K562 (cell line): ENCODE measurements around the gene AIFM3. TPM values are rescaled to one million over a fixed set of nuclear protein-coding genes. Genes with fewer than 3 reads are reported as not detected.

Experiments
- DEAF1 ChIP-seq: fragments of 450-650 bp; formaldehyde crosslinking; IDR thresholded peaks from 2 replicates; pipeline ENCODE4 v1.4.0; 2020; ENCODE audit warnings: mild to moderate bottlenecking, moderate library complexity
- HNRNPL ChIP-seq: fragments of 200-400 bp; formaldehyde crosslinking; IDR thresholded peaks from 2 replicates; pipeline ENCODE4 v1.6.1; 2017; ENCODE audit warnings: low read depth, mild to moderate bottlenecking, low read length
- JUN ChIP-seq, 2 experiments: sonication (generic) in 1 of 2; formaldehyde crosslinking in 1 of 2; IDR thresholded peaks; 2 replicates each; pipeline versions ENCODE4 v1.6.1 to v1.8.0; 2012 to 2022; ENCODE audit warnings: borderline replicate concordance in 2 of 2, mild to moderate bottlenecking in 2 of 2, improper control_type of control experiment in 1 of 2, low read depth in 1 of 2, low read length in 1 of 2, missing genetic modification reagents in 1 of 2
- KAT2B ChIP-seq: IDR thresholded peaks from one replicate; pipeline ENCODE4 v1.6.1; 2012; ENCODE audit warnings: low read depth, mild to moderate bottlenecking, control low read depth, inconsistent platforms, low read length, moderate library complexity
- KDM5B ChIP-seq: fragments of 200-600 bp; sonication (generic); IDR thresholded peaks from 2 replicates; pipeline ENCODE4 v1.6.1; 2012; ENCODE audit warnings: low read depth, mild to moderate bottlenecking, moderate library complexity, low read length, control low read depth, inconsistent platforms; ENCODE audit not compliant: insufficient replicate concordance
- KLF10 ChIP-seq: fragments of 250-450 bp; sonication (Bioruptor Pico); IDR thresholded peaks from 2 replicates; pipeline ENCODE4 v1.6.1; 2021; ENCODE audit warnings: matching md5 sums
- L3MBTL2 ChIP-seq: fragments of 450-650 bp; IDR thresholded peaks from 2 replicates; pipeline ENCODE4 v1.6.1; 2016; ENCODE audit warnings: mild to moderate bottlenecking, moderate library complexity
- MTA2 ChIP-seq: fragments of 450-650 bp; IDR thresholded peaks from 2 replicates; pipeline ENCODE4 v1.6.1; 2016; ENCODE audit warnings: low read depth
- NCOA6 ChIP-seq: fragments of 450-650 bp; IDR thresholded peaks from 2 replicates; pipeline ENCODE4 v1.6.1; 2017; ENCODE audit warnings: mild to moderate bottlenecking
- PPARD ChIP-seq: fragments of 250-450 bp; sonication (Bioruptor Pico); IDR thresholded peaks from 2 replicates; pipeline ENCODE4 v1.8.0; 2022; ENCODE audit warnings: inconsistent platforms, mild to moderate bottlenecking, moderate library complexity
- RERE ChIP-seq: sonication (generic); formaldehyde crosslinking; IDR thresholded peaks from 2 replicates; pipeline ENCODE4 v1.8.0; 2023; ENCODE audit warnings: missing genetic modification reagents, mild to moderate bottlenecking, borderline replicate concordance
- SIX5 ChIP-seq, 2 experiments: IDR thresholded peaks; 2 replicates each; pipeline ENCODE4 v1.6.1; 2011; ENCODE audit warnings: low read length in 2 of 2, borderline replicate concordance in 1 of 2, low read depth in 1 of 2, mild to moderate bottlenecking in 1 of 2, moderate library complexity in 1 of 2; ENCODE audit not compliant: insufficient read depth in 1 of 2
- SP2 ChIP-seq: IDR thresholded peaks from 2 replicates; pipeline ENCODE4 v1.6.1; 2011; ENCODE audit warnings: mild to moderate bottlenecking, low read depth, low read length, moderate library complexity; ENCODE audit not compliant: poor library complexity, severe bottlenecking; ENCODE audit errors: extremely low read depth
- THAP12 ChIP-seq: fragments of 250-450 bp; sonication (Bioruptor Pico); IDR thresholded peaks from 2 replicates; pipeline ENCODE4 v1.9.0; 2021; ENCODE audit warnings: mild to moderate bottlenecking, inconsistent platforms
- ZKSCAN3 ChIP-seq: fragments of 250-450 bp; sonication (Bioruptor Pico); IDR thresholded peaks from 2 replicates; pipeline ENCODE4 v1.4.0; 2020
- ZNF583 ChIP-seq: fragments of 250-450 bp; sonication (Bioruptor Pico); IDR thresholded peaks from 2 replicates; pipeline ENCODE4 v1.4.0; 2020
- ZNF785 ChIP-seq: fragments of 250-450 bp; sonication (Bioruptor Pico); IDR thresholded peaks from 2 replicates; pipeline ENCODE4 v1.4.0; 2020; ENCODE audit warnings: mild to moderate bottlenecking
- polyA plus RNA-seq, 8 experiments: library from polyadenylated mRNA; depleted of rRNA in 4 of 8; stranded (reverse) in 5 of 8; unstranded in 3 of 8; fragments of >200 nt; fragmentation: Nextera tagmentation in 2 of 8; fragmentation: Illumina TruSeq in 1 of 8; extraction: Ambion mirVana in 2 of 8; extraction: Trizol in 1 of 8; gene quantifications; 2 replicates each; pipeline versions ENCODE4 v1.2.1 to v1.2.3, GENCODE V29; 2011 to 2014; ENCODE audit warnings: inconsistent platforms in 1 of 8, missing spikeins in 1 of 8
- total RNA-seq, 7 experiments: library from RNA; depleted of rRNA in 6 of 7; stranded (reverse); fragments of >200 nt in 6 of 7; fragmentation: Illumina TruSeq in 2 of 7; extraction: Trizol in 2 of 7; gene quantifications; 2 replicates each; pipeline versions ENCODE4 v1.2.1 to v1.2.3, GENCODE V29; 2011 to 2021; ENCODE audit warnings: low replicate concordance in 1 of 7

Gene AIFM3
- total and polyA plus RNA-seq, 9 of the 15 experiments (the other 6 are each of a cell fraction or from before 2014, with no cell fraction given): 0.03 to 0.20 (median 0.07) TPM; not detected in 1

GRCh38 chr22:20946080-20946986 lies 20.7 kb upstream of the AIFM3 start (continued):
- TF ChIP-seq L3MBTL2 (no peak), KAT2B (no peak), ZNF785 (CRISPR knock-in tag) (no peak), PPARD (CRISPR knock-in tag) (peak; percentile 77; the same call in 1 of the 2 replicates), DEAF1 (CRISPR knock-in tag) (no peak), THAP12 (CRISPR knock-in tag) (no peak), KLF10 (no peak), ZNF583 (CRISPR knock-in tag) (no peak), SP2 (no peak), HNRNPL (no peak), RERE (CRISPR knock-in tag) (no peak), MTA2 (no peak), SIX5 (IDR thresholded peaks at IDR 0.05; ENCODE audit: borderline replicate concordance in 1 of 2, insufficient read depth in 1 of 2, low read depth in 1 of 2, low read length in 2 of 2) (no peak), ZKSCAN3 (CRISPR knock-in tag) (no peak), JUN (IDR thresholded peaks at IDR 0.05; ENCODE audit: borderline replicate concordance, low read depth, low read length) (no peak), JUN (CRISPR knock-in tag; IDR thresholded peaks at IDR 0.05; ENCODE audit: borderline replicate concordance) (peak; percentile 49; the same call in 1 of the 2 replicates), KDM5B (peak; percentile 40), NCOA6 (no peak)
